Activated CD4-positive, alpha-beta T cell treated with anti-CD3 and anti-CD28 coated beads, Interleukin-2, amount 50 U/mL, for 48 hours (primary cell): ENCODE results near the gene MAP1LC3B.
"Not testable (repeated sequence)": the region's sequence is repeated elsewhere in the genome, so short reads cannot be mapped to it uniquely, and the experiment has no call there.

Experiments used
- DNase-seq, 2 experiments: peaks; one replicate each; pipeline ENCODE4 v3.0.0-alpha.2; 2020

Gene MAP1LC3B

DNA sequence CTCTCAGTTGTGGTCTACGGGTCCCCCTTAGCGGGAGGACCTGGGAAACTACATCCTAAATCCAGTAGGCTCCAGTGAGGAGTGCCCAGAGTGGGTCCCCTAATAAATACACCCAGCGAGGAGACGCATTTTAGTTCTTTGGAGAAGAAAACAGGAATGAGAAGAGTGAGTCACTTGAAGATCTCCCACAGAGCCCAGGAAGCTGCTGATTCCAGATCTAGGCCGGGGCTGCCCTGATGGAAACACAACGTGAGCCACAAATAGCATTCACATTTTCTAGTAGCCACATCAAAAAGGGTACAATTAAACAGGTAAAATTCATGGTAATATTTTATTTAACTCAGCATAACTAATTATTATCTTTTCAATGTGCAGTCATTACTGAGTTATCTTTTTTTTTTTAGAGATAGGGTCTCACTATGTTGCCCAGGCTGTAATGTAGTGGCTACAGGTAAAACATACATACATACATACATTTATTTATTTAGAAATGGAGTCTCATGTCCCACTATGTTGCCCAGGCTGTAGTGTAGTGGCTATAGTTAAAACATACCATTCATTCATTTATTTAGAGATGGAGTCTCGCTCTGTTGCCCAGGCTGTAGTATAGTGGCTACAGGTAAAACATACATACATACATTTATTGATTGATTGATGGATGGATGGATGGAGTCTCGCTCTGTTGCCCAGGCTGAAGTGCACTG is 30.1 kb upstream of the MAP1LC3B start:
- no peak for DNase-seq

GRCh38 chr16:87362828-87363559 is 29.1 kb upstream of the MAP1LC3B start:
- DNase-seq: not testable (repeated sequence)

- no peak for DNase-seq
Observed at GRCh38 chr16:87363771-87364455, 28.2 kb upstream of the MAP1LC3B start.

GRCh38 chr16:87365021-87365713 is 27.0 kb upstream of the MAP1LC3B start:
- no peak for DNase-seq

GRCh38 chr16:87366288-87366687 is 25.8 kb upstream of the MAP1LC3B start:
- DNase-seq: no peak

DNA sequence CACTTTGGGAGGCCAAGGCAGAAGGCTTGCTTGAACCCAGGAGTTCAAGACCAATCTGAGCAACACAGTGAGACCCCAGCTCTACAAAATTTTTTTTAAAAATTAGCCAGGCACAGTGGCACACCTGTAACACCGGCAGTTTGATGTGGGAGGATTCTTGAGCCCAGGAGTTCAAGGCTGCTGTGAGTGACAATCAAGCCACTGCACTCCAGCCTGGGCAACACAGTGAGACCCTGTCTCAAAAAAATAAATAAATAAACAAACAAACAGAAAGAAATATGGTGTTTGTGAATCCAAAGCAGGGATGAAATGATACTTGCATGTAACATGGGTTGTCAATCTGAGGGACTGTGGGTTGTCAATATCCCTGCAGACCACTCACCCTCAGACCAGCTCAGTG is 25.2 kb upstream of the MAP1LC3B start:
- DNase-seq: no peak

GRCh38 chr16:87367529-87367928 is 24.6 kb upstream of the MAP1LC3B start:
- DNase-seq: no peak

DNA sequence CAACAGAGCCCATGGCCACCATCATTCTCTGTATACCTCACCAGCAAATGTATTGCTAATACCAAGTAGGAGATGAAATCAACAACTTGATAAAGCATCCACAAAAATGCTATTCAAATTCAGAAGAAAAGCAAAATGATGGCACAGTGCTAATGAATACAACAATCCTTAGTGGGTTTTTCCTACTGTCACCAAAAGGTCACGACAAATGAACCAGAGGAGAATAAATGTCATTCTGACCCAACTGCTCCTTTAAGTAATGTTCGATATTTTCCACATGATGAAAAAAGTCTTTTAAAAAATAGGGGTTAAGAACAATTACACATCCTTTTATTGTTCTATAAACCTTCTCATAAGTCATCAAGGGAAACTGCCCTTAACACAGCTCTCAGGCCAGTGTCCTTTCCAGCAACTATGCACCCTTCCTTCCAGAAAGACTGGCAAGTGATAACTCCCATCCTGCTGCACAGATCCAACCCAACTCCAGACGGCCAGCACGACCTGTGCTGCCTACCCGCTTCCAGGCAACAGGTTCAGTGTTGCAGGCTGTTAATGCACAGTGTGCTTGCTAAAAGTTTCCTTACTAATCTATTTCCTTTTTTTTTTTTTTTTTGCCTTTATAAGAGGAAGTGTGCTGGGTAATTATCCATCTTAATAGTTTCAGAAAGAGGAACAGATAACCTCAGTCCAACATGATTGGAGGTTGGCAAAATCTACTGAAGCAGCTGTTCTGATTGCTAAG is 23.9 kb upstream of the MAP1LC3B start:
- no peak for DNase-seq

GRCh38 chr16:87369117-87369765 is 22.9 kb upstream of the MAP1LC3B start:
- no peak for DNase-seq

DNA sequence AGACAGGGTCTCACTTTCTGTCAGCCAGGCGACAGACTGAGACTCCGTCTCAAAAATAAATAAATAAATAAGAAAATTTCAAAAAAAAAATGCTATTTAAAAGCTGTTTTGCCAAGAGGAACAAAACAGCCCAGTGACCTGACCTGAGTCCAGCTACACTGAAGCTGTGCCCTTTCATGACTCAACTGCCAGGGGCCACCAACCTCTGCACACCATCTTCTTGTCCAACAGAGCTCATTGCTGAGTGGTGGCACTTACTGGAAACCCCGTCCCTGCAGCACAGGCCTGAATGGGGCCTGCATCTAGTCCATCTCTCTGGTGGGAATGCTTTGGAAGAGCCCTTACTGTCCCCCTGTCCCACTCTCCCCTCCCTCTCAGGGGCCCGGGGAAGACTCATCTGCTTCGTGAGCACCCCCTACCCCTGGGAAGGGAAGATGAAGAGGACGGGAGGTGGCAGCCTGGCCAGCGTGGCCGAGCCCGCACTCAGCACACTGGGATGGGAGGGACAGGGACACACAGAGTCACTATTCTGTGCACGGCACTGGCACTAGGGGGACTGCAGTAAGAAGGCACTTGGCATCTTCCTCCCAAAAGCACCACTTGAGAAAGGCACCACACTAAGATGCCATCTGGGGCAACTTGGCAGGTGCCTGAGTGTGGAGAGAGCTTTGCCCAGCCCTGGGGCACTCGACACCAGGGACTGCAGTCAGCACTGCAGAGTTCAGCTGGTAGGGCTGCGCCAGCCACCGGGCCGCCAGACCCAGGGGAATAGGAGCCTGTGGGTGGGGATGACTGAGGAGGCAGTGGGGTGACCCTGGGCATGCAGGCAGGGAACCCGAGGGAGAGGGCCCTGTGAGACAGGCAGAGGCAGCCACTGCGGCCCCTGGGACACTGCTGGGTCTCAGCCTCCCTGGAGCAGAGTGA is 22.1 kb upstream of the MAP1LC3B start:
- DNase-seq: no peak

GRCh38 chr16:87371261-87371866 is 20.8 kb upstream of the MAP1LC3B start:
- no peak for DNase-seq

GRCh38 chr16:87372305-87372704 is 19.8 kb upstream of the MAP1LC3B start:
- DNase-seq: no peak

DNA sequence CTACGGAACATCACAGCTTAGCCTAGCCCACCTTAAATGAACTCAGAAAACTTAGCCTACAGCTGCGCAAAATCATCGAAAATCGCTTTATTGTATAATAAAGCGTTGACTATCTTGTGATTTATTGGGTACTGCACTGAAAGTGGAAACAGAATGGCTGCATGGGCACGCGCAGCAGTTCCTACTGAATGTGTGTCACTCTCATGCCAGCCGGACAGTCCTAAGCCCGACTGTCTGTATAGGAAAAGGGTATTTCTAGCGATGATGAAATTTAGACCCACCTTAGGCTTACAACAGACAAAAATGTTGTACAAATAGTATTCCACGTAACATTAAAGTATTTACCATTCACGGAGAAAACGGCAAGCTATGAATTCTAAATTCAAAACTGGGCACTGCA is 17.8 kb upstream of the MAP1LC3B start:
- DNase-seq: no peak

GRCh38 chr16:87375426-87376135 is 16.6 kb upstream of the MAP1LC3B start:
- DNase-seq: no peak

GRCh38 chr16:87376660-87377059 is 15.5 kb upstream of the MAP1LC3B start:
- no peak for DNase-seq

DNA sequence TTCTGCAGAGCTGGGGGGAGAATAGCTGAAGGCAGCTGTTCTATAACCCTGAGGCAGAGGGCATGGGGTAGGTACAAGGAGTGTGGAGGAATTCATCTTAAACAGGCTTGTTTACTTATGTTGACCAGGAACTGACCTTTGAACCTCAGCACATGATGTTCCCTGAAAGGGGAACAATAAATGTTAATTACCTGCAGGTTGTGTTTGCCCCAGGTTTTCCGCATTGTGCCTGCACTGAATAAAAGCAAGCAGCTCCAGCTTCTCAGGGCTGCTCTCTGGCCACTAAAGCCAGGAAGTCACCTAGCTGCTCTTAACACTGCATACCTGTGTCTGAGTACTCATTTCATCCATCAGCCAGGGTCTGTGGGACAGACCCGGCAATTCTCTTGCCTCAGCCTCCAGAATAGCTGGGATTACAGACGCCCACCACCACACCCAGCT is 12.8 kb upstream of the MAP1LC3B start:
- DNase-seq: not testable (repeated sequence)

- no peak for DNase-seq
Observed at GRCh38 chr16:87380403-87380802, 11.7 kb upstream of the MAP1LC3B start.

- no peak for DNase-seq
Observed at GRCh38 chr16:87380881-87381280, 11.3 kb upstream of the MAP1LC3B start.

DNA sequence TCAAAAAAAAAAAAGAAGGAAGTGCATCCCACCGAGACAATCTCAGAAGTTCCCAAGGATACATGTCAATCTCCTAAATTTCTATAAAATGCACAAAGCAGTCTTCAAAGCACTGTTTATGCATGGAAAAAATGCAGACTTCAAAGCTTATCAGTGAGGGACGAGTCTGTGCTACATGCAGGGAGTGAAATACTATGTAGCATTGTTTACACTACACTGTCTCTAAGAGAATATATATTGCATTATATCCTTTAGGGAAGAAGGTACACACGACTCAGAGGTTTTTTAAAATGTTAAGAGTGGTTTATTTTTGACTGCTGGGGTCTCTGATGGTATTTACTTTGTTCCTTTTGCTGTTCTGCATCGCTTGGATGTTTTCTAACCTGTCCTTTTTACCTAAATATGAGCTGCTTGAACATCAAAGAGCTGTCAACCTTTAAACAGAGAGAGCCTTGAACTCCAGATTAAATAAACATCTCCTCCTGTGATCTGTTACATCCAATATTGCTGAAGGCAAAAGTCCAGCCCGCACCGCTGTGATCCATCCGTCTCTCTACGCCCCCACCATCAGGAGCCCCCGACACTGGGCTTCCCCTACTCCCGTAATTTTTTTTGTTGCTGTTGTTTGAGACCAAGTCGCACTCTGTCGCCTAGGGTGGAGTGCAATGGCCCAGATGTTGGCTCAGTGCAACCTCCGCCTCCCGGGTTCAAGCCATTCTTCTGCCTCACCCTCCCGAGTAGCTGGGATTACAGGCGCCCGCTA is 9.9 kb upstream of the MAP1LC3B start:
- DNase-seq: no peak
